ENCODE measurements around the gene KLF6. TPM values are rescaled to one million over a fixed set of nuclear protein-coding genes. Genes with fewer than 3 reads are reported as not detected.

The KLF6 gene
- total RNA-seq, 1 experiment from 2014 or later, result 27.7 TPM

DNA sequence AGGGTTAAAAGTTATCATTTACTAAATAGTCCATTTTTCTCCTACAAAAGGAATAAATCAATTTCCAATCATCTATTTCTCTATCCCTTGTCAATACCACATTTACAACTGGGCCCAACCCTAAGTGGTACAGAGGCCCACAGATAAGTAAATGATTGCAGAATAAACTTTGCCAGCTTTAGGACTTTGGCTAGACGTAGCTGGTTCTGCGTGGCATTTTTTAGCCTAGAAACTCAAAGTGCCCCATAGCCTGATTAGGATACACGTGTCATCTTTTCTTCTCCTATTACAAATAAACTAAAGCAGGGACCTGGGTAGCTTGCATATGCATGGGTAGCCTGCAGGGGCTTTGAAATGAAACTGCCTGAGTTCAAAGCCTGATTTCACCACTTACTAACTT is 56.4 kb downstream of the KLF6 start:
- Histone ChIP-seq H3K27me3 (ENCODE audit: insufficient read depth, low read depth) (no peaks in the 10 kb centered on the region), H3K9me3 (ENCODE audit: insufficient read depth, low read depth) (no peaks in the 10 kb centered on the region), H2AFZ (no peak overlapping the region), H4K20me1 (ENCODE audit: insufficient read depth) (no peaks in the 10 kb centered on the region), H3F3A (ENCODE audit: insufficient read depth, low read depth) (no peaks in the 10 kb centered on the region; the same call in 1 of the 2 replicates), H3K79me2 (ENCODE audit: low read depth) (no peaks in the 10 kb centered on the region), H3K4me1 (replicated peaks; ENCODE audit: insufficient read depth) (peaks cover 21% of the 10 kb centered on the region), H3K36me3 (ENCODE audit: low read depth) (no peaks in the 10 kb centered on the region), H3K4me2 (no peak overlapping the region), H3K4me3 (no peak overlapping the region), H3K27ac (no peak overlapping the region), H3K9me2 (ENCODE audit: insufficient read depth) (no peaks in the 10 kb centered on the region)
- CTCF ChIA-PET, result no interaction called here
- no peak for DNase-seq
- no TSS peak for BruUV-seq (replicated peaks)
- POLR2A ChIA-PET (ENCODE audit: unreplicated experiment), result no interaction called here
- no peak for TF ChIP-seq EZH2 (IDR thresholded peaks at IDR 0.05; ENCODE audit: low read depth)
- TF ChIP-seq, protein P1, sequence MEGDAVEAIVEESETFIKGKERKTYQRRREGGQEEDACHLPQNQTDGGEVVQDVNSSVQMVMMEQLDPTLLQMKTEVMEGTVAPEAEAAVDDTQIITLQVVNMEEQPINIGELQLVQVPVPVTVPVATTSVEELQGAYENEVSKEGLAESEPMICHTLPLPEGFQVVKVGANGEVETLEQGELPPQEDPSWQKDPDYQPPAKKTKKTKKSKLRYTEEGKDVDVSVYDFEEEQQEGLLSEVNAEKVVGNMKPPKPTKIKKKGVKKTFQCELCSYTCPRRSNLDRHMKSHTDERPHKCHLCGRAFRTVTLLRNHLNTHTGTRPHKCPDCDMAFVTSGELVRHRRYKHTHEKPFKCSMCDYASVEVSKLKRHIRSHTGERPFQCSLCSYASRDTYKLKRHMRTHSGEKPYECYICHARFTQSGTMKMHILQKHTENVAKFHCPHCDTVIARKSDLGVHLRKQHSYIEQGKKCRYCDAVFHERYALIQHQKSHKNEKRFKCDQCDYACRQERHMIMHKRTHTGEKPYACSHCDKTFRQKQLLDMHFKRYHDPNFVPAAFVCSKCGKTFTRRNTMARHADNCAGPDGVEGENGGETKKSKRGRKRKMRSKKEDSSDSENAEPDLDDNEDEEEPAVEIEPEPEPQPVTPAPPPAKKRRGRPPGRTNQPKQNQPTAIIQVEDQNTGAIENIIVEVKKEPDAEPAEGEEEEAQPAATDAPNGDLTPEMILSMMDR (conservative IDR thresholded peaks at IDR 0.05), result no peak
- intact Hi-C loops (cut with micrococcal nuclease; ENCODE audit: unreplicated experiment), result no loop called here

DNA sequence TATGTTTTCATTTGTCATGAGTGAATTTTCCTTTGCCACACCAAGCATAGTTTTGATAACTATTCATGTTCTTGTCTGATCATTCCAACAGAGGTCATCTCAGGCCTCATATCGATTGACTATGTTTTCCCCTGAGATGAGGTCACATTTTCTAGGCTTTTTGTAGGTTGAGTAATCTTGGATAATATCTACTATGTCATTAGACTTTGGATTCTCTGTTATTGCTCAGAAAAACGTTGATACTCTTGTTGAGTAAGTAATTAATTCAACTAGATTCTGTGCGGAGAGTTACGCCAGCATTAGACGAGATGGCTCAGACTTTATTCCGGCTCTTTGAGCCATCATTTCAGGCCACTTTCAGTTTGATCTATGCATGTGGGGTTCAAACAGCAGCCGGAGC is 57.7 kb downstream of the KLF6 start:
- ChIA-PET POLR2A (ENCODE audit: unreplicated experiment) (interaction anchor here (0.6 kb wide), 1 partner anchor 56 kb away, joined by 3 read pairs; no protein-coding TSS in a partner anchor), CTCF (no interaction called here)
- DNase-seq, result no peak
- H3K4me2 ChIP-seq, result no peak overlapping the region
- no peak for TF ChIP-seq EZH2 (IDR thresholded peaks at IDR 0.05; ENCODE audit: low read depth)
- TF ChIP-seq, protein P1 (conservative IDR thresholded peaks at IDR 0.05), result no peak
- no peak overlapping the region for H3K4me3 ChIP-seq
- H3K27me3 ChIP-seq (ENCODE audit: insufficient read depth, low read depth), result no peaks in the 10 kb centered on the region
- H3K27ac ChIP-seq, result no peak overlapping the region
- no peaks in the 10 kb centered on the region for H3K36me3 ChIP-seq (ENCODE audit: low read depth)
- H3F3A ChIP-seq (ENCODE audit: insufficient read depth, low read depth), result no peaks in the 10 kb centered on the region; the same call in 1 of the 2 replicates
- no peaks in the 10 kb centered on the region for H3K79me2 ChIP-seq (ENCODE audit: low read depth)
- H3K9me2 ChIP-seq (ENCODE audit: insufficient read depth), result no peaks in the 10 kb centered on the region
- intact Hi-C loops (cut with micrococcal nuclease; ENCODE audit: unreplicated experiment), result no loop called here
- no peaks in the 10 kb centered on the region for H3K9me3 ChIP-seq (ENCODE audit: insufficient read depth, low read depth)
- no peaks in the 10 kb centered on the region for H4K20me1 ChIP-seq (ENCODE audit: insufficient read depth)
- H2AFZ ChIP-seq, result no peak overlapping the region
- no TSS peak for BruUV-seq (replicated peaks)
- peaks cover 21% of the 10 kb centered on the region for H3K4me1 ChIP-seq (replicated peaks; ENCODE audit: insufficient read depth)
